WTC11 (cell line): Measurements from ENCODE around the gene HNRNPUL2.

Experiments
- IRF2 ChIP-seq: sonication (generic); formaldehyde crosslinking; IDR thresholded peaks from 2 replicates; pipeline ENCODE4 v1.8.0; 2022; ENCODE audit warnings: low read depth, missing genetic modification reagents, borderline replicate concordance
- RORB ChIP-seq: fragments of 250-450 bp; sonication (Bioruptor Pico); IDR thresholded peaks from 2 replicates; pipeline ENCODE4 v1.9.0; 2021; ENCODE audit warnings: mild to moderate bottlenecking
- TP53 ChIP-seq: sonication (generic); formaldehyde crosslinking; IDR thresholded peaks from 2 replicates; pipeline ENCODE4 v1.8.1; 2023; ENCODE audit warnings: mild to moderate bottlenecking, missing genetic modification reagents
- TF ChIP-seq, protein P1 (sequence below): sonication (generic); formaldehyde crosslinking; IDR thresholded peaks from 2 replicates; pipeline ENCODE4 v1.8.1; 2022; ENCODE audit warnings: low read depth, missing genetic modification reagents, borderline replicate concordance
- TF ChIP-seq, protein P2 (sequence below): sonication (generic); formaldehyde crosslinking; IDR thresholded peaks from 2 replicates; pipeline ENCODE4 v1.8.1; 2022; ENCODE audit warnings: mild to moderate bottlenecking, missing genetic modification reagents, moderate library complexity, borderline replicate concordance
- TF ChIP-seq, protein P3 (sequence below): fragments of 200-600 bp; IDR thresholded peaks from 2 replicates; pipeline ENCODE4 v1.8.0; 2022; ENCODE audit warnings: antibody characterized with exemption
- TF ChIP-seq, protein P4 (sequence below): sonication (generic); formaldehyde crosslinking; IDR thresholded peaks from 2 replicates; pipeline ENCODE4 v1.8.0; 2022; ENCODE audit warnings: mild to moderate bottlenecking, missing genetic modification reagents

DNA sequence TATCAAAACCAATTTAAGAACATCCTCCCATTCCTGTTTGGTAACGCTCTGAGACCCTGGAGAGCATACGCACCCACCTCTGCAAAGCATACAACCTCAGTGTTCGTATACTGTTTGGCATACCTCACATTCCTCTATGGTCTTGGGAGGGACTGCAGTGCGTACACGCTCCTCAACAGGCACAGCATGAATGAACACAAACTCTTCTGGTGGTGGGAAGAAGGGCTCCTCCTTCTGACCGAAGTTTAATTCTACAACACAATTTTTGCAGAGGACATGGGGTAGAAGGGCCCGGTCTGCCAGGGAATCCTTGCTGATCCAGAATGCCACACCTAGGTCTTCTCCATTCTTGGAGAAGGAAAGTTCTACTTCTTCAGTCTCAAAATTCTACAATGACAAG lies 5.3 kb downstream of the HNRNPUL2 start:
- TF ChIP-seq, protein P1, sequence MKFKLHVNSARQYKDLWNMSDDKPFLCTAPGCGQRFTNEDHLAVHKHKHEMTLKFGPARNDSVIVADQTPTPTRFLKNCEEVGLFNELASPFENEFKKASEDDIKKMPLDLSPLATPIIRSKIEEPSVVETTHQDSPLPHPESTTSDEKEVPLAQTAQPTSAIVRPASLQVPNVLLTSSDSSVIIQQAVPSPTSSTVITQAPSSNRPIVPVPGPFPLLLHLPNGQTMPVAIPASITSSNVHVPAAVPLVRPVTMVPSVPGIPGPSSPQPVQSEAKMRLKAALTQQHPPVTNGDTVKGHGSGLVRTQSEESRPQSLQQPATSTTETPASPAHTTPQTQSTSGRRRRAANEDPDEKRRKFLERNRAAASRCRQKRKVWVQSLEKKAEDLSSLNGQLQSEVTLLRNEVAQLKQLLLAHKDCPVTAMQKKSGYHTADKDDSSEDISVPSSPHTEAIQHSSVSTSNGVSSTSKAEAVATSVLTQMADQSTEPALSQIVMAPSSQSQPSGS (CRISPR knock-in tag), result no peak
- TF ChIP-seq, protein P2, sequence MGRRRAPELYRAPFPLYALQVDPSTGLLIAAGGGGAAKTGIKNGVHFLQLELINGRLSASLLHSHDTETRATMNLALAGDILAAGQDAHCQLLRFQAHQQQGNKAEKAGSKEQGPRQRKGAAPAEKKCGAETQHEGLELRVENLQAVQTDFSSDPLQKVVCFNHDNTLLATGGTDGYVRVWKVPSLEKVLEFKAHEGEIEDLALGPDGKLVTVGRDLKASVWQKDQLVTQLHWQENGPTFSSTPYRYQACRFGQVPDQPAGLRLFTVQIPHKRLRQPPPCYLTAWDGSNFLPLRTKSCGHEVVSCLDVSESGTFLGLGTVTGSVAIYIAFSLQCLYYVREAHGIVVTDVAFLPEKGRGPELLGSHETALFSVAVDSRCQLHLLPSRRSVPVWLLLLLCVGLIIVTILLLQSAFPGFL, result no peak
- TF ChIP-seq, protein P3, sequence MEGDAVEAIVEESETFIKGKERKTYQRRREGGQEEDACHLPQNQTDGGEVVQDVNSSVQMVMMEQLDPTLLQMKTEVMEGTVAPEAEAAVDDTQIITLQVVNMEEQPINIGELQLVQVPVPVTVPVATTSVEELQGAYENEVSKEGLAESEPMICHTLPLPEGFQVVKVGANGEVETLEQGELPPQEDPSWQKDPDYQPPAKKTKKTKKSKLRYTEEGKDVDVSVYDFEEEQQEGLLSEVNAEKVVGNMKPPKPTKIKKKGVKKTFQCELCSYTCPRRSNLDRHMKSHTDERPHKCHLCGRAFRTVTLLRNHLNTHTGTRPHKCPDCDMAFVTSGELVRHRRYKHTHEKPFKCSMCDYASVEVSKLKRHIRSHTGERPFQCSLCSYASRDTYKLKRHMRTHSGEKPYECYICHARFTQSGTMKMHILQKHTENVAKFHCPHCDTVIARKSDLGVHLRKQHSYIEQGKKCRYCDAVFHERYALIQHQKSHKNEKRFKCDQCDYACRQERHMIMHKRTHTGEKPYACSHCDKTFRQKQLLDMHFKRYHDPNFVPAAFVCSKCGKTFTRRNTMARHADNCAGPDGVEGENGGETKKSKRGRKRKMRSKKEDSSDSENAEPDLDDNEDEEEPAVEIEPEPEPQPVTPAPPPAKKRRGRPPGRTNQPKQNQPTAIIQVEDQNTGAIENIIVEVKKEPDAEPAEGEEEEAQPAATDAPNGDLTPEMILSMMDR, result no peak
- TF ChIP-seq RORB (no peak), IRF2 (CRISPR knock-in tag) (no peak), TP53 (no peak)
- TF ChIP-seq, protein P4, sequence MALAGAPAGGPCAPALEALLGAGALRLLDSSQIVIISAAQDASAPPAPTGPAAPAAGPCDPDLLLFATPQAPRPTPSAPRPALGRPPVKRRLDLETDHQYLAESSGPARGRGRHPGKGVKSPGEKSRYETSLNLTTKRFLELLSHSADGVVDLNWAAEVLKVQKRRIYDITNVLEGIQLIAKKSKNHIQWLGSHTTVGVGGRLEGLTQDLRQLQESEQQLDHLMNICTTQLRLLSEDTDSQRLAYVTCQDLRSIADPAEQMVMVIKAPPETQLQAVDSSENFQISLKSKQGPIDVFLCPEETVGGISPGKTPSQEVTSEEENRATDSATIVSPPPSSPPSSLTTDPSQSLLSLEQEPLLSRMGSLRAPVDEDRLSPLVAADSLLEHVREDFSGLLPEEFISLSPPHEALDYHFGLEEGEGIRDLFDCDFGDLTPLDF (CRISPR knock-in tag), result no peak
